SK-N-SH (cell line): ENCODE data around the gene NEU3. TPM values are rescaled to one million over a fixed set of nuclear protein-coding genes. Genes with fewer than 3 reads are reported as not detected.

Source experiments
- CTCF ChIA-PET: fragments of 300-600, 350-600 bp; formaldehyde crosslinking; extraction: SDS; loops from one replicate; lab custom pipeline; 2021; lab: Yijun Ruan, JAX
- POLR2A ChIA-PET: fragments of 350-600 bp; sonication (Branson Sonifier 250); formaldehyde crosslinking; extraction: SDS; loops from one replicate; lab custom pipeline; 2020; ENCODE audit warnings: antibody characterized with exemption, inconsistent platforms; lab: Yijun Ruan, JAX
- DNase-seq: peaks from one replicate; pipeline ENCODE4 v3.0.0; 2012
- H2AFZ ChIP-seq: fragments of 200-600 bp; sonication (generic); 2 replicates; pipeline ENCODE4 v1.8.1; 2016; ENCODE audit warnings: antibody characterized with exemption, mild to moderate bottlenecking, low read depth
- H3F3A ChIP-seq: fragments of 200-600 bp; sonication (generic); replicated peaks from 2 replicates; pipeline ENCODE3; 2016; ENCODE audit warnings: antibody characterized with exemption, mild to moderate bottlenecking; ENCODE audit not compliant: insufficient read depth
- H3K27ac ChIP-seq, 2 experiments: fragments of 200-500 bp in 1 of 2; fragments of 200-600 bp in 1 of 2; sonication (Bioruptor generic) in 1 of 2; sonication (generic), shearing (Covaris generic) in 1 of 2; 2 replicates each; pipeline versions ENCODE4 v1.5.1 to v1.6.1; 2014 to 2016; ENCODE audit warnings: low read depth in 2 of 2, inconsistent platforms in 1 of 2, low read length in 1 of 2, mild to moderate bottlenecking in 1 of 2, mixed read lengths in 1 of 2
- H3K27me3 ChIP-seq: fragments of 200-600 bp; sonication (generic), shearing (Covaris generic); 2 replicates; pipeline ENCODE4 v1.6.1; 2016; ENCODE audit warnings: mixed run types; ENCODE audit not compliant: insufficient read depth
- H3K36me3 ChIP-seq, 2 experiments: fragments of 200-500 bp in 1 of 2; fragments of 200-600 bp in 1 of 2; sonication (Bioruptor generic) in 1 of 2; sonication (generic) in 1 of 2; replicated peaks in 1 of 2; 2 replicates each; pipeline versions ENCODE3 to v1.5.1; 2014 to 2016; ENCODE audit warnings: low read length in 1 of 2, mild to moderate bottlenecking in 1 of 2; ENCODE audit not compliant: insufficient read depth in 2 of 2, control insufficient read depth in 1 of 2
- H3K4me1 ChIP-seq, 2 experiments: fragments of 200-500 bp in 1 of 2; fragments of 200-600 bp in 1 of 2; sonication (Bioruptor generic) in 1 of 2; sonication (generic), shearing (Covaris generic) in 1 of 2; 2 replicates each; pipeline versions ENCODE4 v1.5.1 to v1.6.1; 2014 to 2016; ENCODE audit warnings: low read depth in 1 of 2, low read length in 1 of 2, mixed run types in 1 of 2; ENCODE audit not compliant: insufficient read depth in 2 of 2, control insufficient read depth in 1 of 2
- H3K4me2 ChIP-seq: fragments of 200-600 bp; sonication (generic), shearing (Covaris generic); 2 replicates; pipeline ENCODE4 v1.6.1; 2017; ENCODE audit warnings: mixed run types
- H3K4me3 ChIP-seq, 2 experiments: fragments of 200-500 bp in 1 of 2; fragments of 200-600 bp in 1 of 2; sonication (Bioruptor generic) in 1 of 2; sonication (generic), shearing (Covaris generic) in 1 of 2; 2 replicates each; pipeline versions ENCODE4 v1.5.1 to v1.8.1; 2014 to 2016; ENCODE audit warnings: low read depth in 2 of 2, inconsistent platforms in 1 of 2, low read length in 1 of 2, mild to moderate bottlenecking in 1 of 2, mixed read lengths in 1 of 2, moderate library complexity in 1 of 2
- H3K79me2 ChIP-seq: fragments of 200-600 bp; sonication (generic); 2 replicates; pipeline ENCODE4 v1.8.1; 2017; ENCODE audit warnings: mild to moderate bottlenecking; ENCODE audit not compliant: insufficient read depth
- H3K9ac ChIP-seq: fragments of 200-600 bp; sonication (generic); 2 replicates; pipeline ENCODE4 v1.6.1; 2017; ENCODE audit warnings: mixed run types
- H3K9me2 ChIP-seq: fragments of 200-600 bp; sonication (generic); 2 replicates; pipeline ENCODE4 v1.6.1; 2017; ENCODE audit warnings: mixed run types
- H3K9me3 ChIP-seq: fragments of 200-600 bp; sonication (generic); 2 replicates; pipeline ENCODE4 v1.6.1; 2017; ENCODE audit warnings: mixed run types, mild to moderate bottlenecking, moderate library complexity
- H4K20me1 ChIP-seq: fragments of 200-600 bp; sonication (generic); 2 replicates; pipeline ENCODE4 v1.6.1; 2017; ENCODE audit warnings: mild to moderate bottlenecking, mixed run types; ENCODE audit not compliant: insufficient read depth
- EP300 ChIP-seq, 2 experiments: IDR thresholded peaks; 2 replicates each; pipeline versions ENCODE4 v1.4.0 to v1.6.1; 2012; ENCODE audit warnings: borderline replicate concordance in 1 of 2, low read depth in 1 of 2, low read length in 1 of 2
- EZH2phosphoT487 ChIP-seq: fragments of 200-600 bp; sonication (generic); IDR thresholded peaks from 2 replicates; pipeline ENCODE4 v1.6.1; 2017; ENCODE audit warnings: low read depth, mixed run types, mild to moderate bottlenecking, antibody characterized with exemption, moderate library complexity, borderline replicate concordance
- FOXJ3 ChIP-seq: sonication (generic); formaldehyde crosslinking; IDR thresholded peaks from 2 replicates; pipeline ENCODE4 v1.5.1; 2020; ENCODE audit warnings: mild to moderate bottlenecking, missing genetic modification reagents
- FOXM1 ChIP-seq: IDR thresholded peaks from 2 replicates; pipeline ENCODE4 v1.4.0; 2012; ENCODE audit warnings: low read depth, mild to moderate bottlenecking
- GABPA ChIP-seq: IDR thresholded peaks from 2 replicates; pipeline ENCODE4 v1.4.0; 2012; ENCODE audit warnings: low read depth, mild to moderate bottlenecking
- JUND ChIP-seq: IDR thresholded peaks from 2 replicates; pipeline ENCODE4 v1.4.0; 2012
- NFIC ChIP-seq: IDR thresholded peaks from 2 replicates; pipeline ENCODE4 v1.4.0; 2012; ENCODE audit warnings: borderline replicate concordance
- NRF1 ChIP-seq: IDR thresholded peaks from 2 replicates; pipeline ENCODE4 v1.6.1; 2012; ENCODE audit warnings: low read depth, mild to moderate bottlenecking, low read length
- POLR2AphosphoS5 ChIP-seq: IDR thresholded peaks from 2 replicates; pipeline ENCODE4 v1.6.1; 2012; ENCODE audit warnings: low read depth, low read length
- SIN3A ChIP-seq: IDR thresholded peaks from 2 replicates; pipeline ENCODE4 v1.6.1; 2012; ENCODE audit warnings: low read depth, mild to moderate bottlenecking, low read length, moderate library complexity, borderline replicate concordance
- TAF1 ChIP-seq: IDR thresholded peaks from 2 replicates; pipeline ENCODE4 v1.6.1; 2012; ENCODE audit warnings: low read depth, mild to moderate bottlenecking, low read length, moderate library complexity, borderline replicate concordance
- TCF12 ChIP-seq: IDR thresholded peaks from 2 replicates; pipeline ENCODE4 v1.4.0; 2012
- YY1 ChIP-seq: IDR thresholded peaks from 2 replicates; pipeline ENCODE4 v1.4.0; 2012; ENCODE audit warnings: low read depth, mild to moderate bottlenecking
- WGBS: methylation state at CpG from one replicate; pipeline ENCODE4 v1.1.6; 2017; ENCODE audit warnings: low lambda C conversion rate; 5-methylcytosine and 5-hydroxymethylcytosine counted together
- polyA plus RNA-seq, 3 experiments: library from polyadenylated mRNA; depleted of rRNA; stranded (reverse); fragments of >200 nt; gene quantifications; 2 replicates each; pipeline ENCODE4 v1.2.3, GENCODE V29; 2012
- TF ChIP-seq, protein P1 (sequence below): IDR thresholded peaks from 2 replicates; pipeline ENCODE4; 2012
- TF ChIP-seq, protein P2 (sequence below): IDR thresholded peaks from 2 replicates; pipeline ENCODE4 v1.4.0; 2012; ENCODE audit warnings: low read depth, borderline replicate concordance
- TF ChIP-seq, protein P3 (sequence below): fragments of 200-600 bp; sonication (generic); IDR thresholded peaks from 2 replicates; pipeline ENCODE4 v1.6.1; 2017; ENCODE audit warnings: antibody characterized with exemption, mild to moderate bottlenecking, moderate library complexity
- TF ChIP-seq, protein P4 (sequence below): IDR thresholded peaks from 2 replicates; pipeline ENCODE4 v1.4.0; 2012; ENCODE audit warnings: low read depth, borderline replicate concordance
- TF ChIP-seq, protein P5 (sequence below): IDR thresholded peaks from 2 replicates; pipeline ENCODE4 v1.6.1; 2012; ENCODE audit warnings: mild to moderate bottlenecking, low read depth, low read length, moderate library complexity
- TF ChIP-seq, protein P6 (sequence below): fragments of 150-350 bp; IDR thresholded peaks from 2 replicates; pipeline ENCODE4 v1.6.1; 2016; ENCODE audit warnings: mild to moderate bottlenecking, low read depth, low read length

Gene NEU3
- polyA plus RNA-seq, 1 of the 3 experiments (the other 2 are of a cell fraction), result 5.7 TPM

DNA sequence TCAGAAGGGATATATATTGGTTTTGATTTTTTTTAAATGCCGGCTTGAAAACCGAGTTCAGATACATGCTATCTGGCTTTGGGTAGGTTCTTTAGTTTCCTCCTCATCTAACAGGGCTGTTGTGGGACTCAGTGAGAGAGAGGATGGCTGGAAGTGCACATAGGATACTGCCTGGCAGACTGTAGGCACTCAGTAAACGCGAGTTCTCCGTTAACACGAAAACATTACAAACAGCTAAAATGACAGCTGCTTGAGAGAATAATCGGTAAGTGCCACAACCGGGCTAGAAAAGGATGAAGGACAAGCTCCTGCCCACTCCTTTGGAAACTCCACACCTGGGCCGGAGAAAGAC, 40.2 kb upstream of the NEU3 start:
- peaks cover 3 to 21% of the 10 kb centered on the region in 2 experiments; a peak in 3 of 4 replicates for H3K4me1 ChIP-seq
- peak overlapping the region; percentile 85 to 88 for H3K4me3 ChIP-seq
- peak overlapping the region; percentile 91 for H3K9ac ChIP-seq
- peaks cover 17% of the 10 kb centered on the region for H3F3A ChIP-seq
- H3K9me3 ChIP-seq, result no peaks in the 10 kb centered on the region
- H3K79me2 ChIP-seq, result peaks cover 91% of the 10 kb centered on the region
- H3K9me2 ChIP-seq, result no peaks in the 10 kb centered on the region
- H2AFZ ChIP-seq, result peak overlapping the region; percentile 94
- peaks cover 14% of the 10 kb centered on the region for H4K20me1 ChIP-seq
- peak overlapping the region; percentile 87 for H3K4me2 ChIP-seq
- TF ChIP-seq SIN3A (no peak), FOXJ3 (no peak), FOXM1 (no peak), EP300 (IDR thresholded peaks at IDR 0.05; ENCODE audit: borderline replicate concordance in 1 of 2, low read depth in 1 of 2, low read length in 1 of 2) (no peak), POLR2AphosphoS5 (no peak), YY1 (no peak), JUND (no peak), TCF12 (no peak), TAF1 (no peak), EZH2phosphoT487 (no peak), NFIC (no peak), NRF1 (no peak), GABPA (no peak)
- TF ChIP-seq, protein P1, sequence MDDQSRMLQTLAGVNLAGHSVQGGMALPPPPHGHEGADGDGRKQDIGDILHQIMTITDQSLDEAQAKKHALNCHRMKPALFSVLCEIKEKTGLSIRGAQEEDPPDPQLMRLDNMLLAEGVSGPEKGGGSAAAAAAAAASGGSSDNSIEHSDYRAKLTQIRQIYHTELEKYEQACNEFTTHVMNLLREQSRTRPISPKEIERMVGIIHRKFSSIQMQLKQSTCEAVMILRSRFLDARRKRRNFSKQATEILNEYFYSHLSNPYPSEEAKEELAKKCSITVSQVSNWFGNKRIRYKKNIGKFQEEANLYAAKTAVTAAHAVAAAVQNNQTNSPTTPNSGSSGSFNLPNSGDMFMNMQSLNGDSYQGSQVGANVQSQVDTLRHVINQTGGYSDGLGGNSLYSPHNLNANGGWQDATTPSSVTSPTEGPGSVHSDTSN, result no peak
- TF ChIP-seq, protein P2, sequence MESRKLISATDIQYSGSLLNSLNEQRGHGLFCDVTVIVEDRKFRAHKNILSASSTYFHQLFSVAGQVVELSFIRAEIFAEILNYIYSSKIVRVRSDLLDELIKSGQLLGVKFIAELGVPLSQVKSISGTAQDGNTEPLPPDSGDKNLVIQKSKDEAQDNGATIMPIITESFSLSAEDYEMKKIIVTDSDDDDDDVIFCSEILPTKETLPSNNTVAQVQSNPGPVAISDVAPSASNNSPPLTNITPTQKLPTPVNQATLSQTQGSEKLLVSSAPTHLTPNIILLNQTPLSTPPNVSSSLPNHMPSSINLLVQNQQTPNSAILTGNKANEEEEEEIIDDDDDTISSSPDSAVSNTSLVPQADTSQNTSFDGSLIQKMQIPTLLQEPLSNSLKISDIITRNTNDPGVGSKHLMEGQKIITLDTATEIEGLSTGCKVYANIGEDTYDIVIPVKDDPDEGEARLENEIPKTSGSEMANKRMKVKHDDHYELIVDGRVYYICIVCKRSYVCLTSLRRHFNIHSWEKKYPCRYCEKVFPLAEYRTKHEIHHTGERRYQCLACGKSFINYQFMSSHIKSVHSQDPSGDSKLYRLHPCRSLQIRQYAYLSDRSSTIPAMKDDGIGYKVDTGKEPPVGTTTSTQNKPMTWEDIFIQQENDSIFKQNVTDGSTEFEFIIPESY, result no peak
- TF ChIP-seq, protein P3, sequence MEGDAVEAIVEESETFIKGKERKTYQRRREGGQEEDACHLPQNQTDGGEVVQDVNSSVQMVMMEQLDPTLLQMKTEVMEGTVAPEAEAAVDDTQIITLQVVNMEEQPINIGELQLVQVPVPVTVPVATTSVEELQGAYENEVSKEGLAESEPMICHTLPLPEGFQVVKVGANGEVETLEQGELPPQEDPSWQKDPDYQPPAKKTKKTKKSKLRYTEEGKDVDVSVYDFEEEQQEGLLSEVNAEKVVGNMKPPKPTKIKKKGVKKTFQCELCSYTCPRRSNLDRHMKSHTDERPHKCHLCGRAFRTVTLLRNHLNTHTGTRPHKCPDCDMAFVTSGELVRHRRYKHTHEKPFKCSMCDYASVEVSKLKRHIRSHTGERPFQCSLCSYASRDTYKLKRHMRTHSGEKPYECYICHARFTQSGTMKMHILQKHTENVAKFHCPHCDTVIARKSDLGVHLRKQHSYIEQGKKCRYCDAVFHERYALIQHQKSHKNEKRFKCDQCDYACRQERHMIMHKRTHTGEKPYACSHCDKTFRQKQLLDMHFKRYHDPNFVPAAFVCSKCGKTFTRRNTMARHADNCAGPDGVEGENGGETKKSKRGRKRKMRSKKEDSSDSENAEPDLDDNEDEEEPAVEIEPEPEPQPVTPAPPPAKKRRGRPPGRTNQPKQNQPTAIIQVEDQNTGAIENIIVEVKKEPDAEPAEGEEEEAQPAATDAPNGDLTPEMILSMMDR, result no peak
- TF ChIP-seq, protein P4, sequence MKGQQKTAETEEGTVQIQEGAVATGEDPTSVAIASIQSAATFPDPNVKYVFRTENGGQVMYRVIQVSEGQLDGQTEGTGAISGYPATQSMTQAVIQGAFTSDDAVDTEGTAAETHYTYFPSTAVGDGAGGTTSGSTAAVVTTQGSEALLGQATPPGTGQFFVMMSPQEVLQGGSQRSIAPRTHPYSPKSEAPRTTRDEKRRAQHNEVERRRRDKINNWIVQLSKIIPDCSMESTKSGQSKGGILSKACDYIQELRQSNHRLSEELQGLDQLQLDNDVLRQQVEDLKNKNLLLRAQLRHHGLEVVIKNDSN, result no peak
- TF ChIP-seq, protein P5, sequence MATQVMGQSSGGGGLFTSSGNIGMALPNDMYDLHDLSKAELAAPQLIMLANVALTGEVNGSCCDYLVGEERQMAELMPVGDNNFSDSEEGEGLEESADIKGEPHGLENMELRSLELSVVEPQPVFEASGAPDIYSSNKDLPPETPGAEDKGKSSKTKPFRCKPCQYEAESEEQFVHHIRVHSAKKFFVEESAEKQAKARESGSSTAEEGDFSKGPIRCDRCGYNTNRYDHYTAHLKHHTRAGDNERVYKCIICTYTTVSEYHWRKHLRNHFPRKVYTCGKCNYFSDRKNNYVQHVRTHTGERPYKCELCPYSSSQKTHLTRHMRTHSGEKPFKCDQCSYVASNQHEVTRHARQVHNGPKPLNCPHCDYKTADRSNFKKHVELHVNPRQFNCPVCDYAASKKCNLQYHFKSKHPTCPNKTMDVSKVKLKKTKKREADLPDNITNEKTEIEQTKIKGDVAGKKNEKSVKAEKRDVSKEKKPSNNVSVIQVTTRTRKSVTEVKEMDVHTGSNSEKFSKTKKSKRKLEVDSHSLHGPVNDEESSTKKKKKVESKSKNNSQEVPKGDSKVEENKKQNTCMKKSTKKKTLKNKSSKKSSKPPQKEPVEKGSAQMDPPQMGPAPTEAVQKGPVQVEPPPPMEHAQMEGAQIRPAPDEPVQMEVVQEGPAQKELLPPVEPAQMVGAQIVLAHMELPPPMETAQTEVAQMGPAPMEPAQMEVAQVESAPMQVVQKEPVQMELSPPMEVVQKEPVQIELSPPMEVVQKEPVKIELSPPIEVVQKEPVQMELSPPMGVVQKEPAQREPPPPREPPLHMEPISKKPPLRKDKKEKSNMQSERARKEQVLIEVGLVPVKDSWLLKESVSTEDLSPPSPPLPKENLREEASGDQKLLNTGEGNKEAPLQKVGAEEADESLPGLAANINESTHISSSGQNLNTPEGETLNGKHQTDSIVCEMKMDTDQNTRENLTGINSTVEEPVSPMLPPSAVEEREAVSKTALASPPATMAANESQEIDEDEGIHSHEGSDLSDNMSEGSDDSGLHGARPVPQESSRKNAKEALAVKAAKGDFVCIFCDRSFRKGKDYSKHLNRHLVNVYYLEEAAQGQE, result no peak
- TF ChIP-seq, protein P6, sequence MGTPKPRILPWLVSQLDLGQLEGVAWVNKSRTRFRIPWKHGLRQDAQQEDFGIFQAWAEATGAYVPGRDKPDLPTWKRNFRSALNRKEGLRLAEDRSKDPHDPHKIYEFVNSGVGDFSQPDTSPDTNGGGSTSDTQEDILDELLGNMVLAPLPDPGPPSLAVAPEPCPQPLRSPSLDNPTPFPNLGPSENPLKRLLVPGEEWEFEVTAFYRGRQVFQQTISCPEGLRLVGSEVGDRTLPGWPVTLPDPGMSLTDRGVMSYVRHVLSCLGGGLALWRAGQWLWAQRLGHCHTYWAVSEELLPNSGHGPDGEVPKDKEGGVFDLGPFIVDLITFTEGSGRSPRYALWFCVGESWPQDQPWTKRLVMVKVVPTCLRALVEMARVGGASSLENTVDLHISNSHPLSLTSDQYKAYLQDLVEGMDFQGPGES, result no peak
- peak; percentile 52 for DNase-seq
- ChIA-PET CTCF (interaction anchor here (0.6 to 1.8 kb wide), 4 partner anchors 20 to 300 kb away, joined by 4 to 5 read pairs (median 4); no protein-coding TSS in a partner anchor), POLR2A (interaction anchor here (0.5 to 2.1 kb wide), 6 partner anchors 11 to 1426 kb away, joined by 3 to 9 read pairs (median 4); partner anchors contain the start of gene NEU3)
- no peaks in the 10 kb centered on the region for H3K27me3 ChIP-seq
- H3K27ac ChIP-seq, result peak overlapping the region; percentile 72 to 80
- peaks cover 10 to 32% of the 10 kb centered on the region in 2 experiments for H3K36me3 ChIP-seq
- 4% methylated on average over 9 of the region's 9 CpGs for WGBS
